HCT116 (cell line): ENCODE results near the gene THTPA. TPM values are rescaled to one million over a fixed set of nuclear protein-coding genes. Genes with fewer than 3 reads are reported as not detected.

Experiments
- ATAC-seq: fragments of 200-7000 bp; cut with Tn5 transposase; 2 replicates; pipeline ENCODE4 v1.9.1; 2020; ENCODE audit warnings: mild to moderate bottlenecking, moderate library complexity
- BruUV-seq: library from RNA; stranded (reverse); fragments of 400-500 nt; replicated peaks from 2 replicates; lab custom pipeline; 2021; lab: Mats Ljungman, UMichigan
- CTCF ChIA-PET: fragments of 300-600 bp; sonication (Branson Sonifier 250); formaldehyde crosslinking; loops from one replicate; lab custom pipeline; 2021; ENCODE audit warnings: antibody characterized with exemption; lab: Charles Lee
- POLR2A ChIA-PET: fragments of 300-600, 350-600 bp; sonication (Branson Sonifier 250); formaldehyde crosslinking; loops from one replicate; lab custom pipeline; 2021; ENCODE audit warnings: antibody characterized with exemption; lab: Charles Lee
- RAD21 ChIA-PET, 2 experiments: fragments of 300-600 bp; sonication (Branson Sonifier 250); formaldehyde crosslinking; loops; one replicate each; lab custom pipeline; 2023; ENCODE audit warnings: low total read pairs in 2 of 2; ENCODE audit not compliant: uncharacterized antibody in 2 of 2, unreplicated experiment in 2 of 2, low non-redundant PET in 1 of 2; lab: Charles Lee
- DNase-seq: peaks from one replicate; pipeline ENCODE4 v3.0.0-alpha.2; 2010; ENCODE audit warnings: low read depth, low spot score
- H2AFZ ChIP-seq: fragments of 200-600 bp; shearing (Covaris generic), sonication (generic); 2 replicates; pipeline ENCODE4 v1.6.1; 2017; ENCODE audit warnings: low read depth, mixed run types, mixed read lengths, antibody characterized with exemption, low read length; ENCODE audit not compliant: poor library complexity, severe bottlenecking
- H3K27ac ChIP-seq: 2 replicates; pipeline ENCODE4 v1.5.1; 2012; ENCODE audit warnings: low read depth, low read length
- H3K27me3 ChIP-seq: fragments of 200-600 bp; sonication (generic); 2 replicates; pipeline ENCODE4 v1.6.1; 2016; ENCODE audit warnings: mixed run types, low read length, mixed read lengths; ENCODE audit not compliant: insufficient read depth
- H3K36me3 ChIP-seq, 2 experiments: fragments of 200-500 bp in 1 of 2; fragments of 200-600 bp in 1 of 2; sonication (Bioruptor generic) in 1 of 2; sonication (generic) in 1 of 2; 2 replicates each; pipeline versions ENCODE4 v1.5.1 to v1.6.1; 2014 to 2016; ENCODE audit warnings: low read length in 2 of 2, inconsistent platforms in 1 of 2, mixed read lengths in 1 of 2, mixed run types in 1 of 2; ENCODE audit not compliant: insufficient read depth in 2 of 2, control insufficient read depth in 1 of 2
- H3K4me1 ChIP-seq, 2 experiments: fragments of 200-600 bp in 1 of 2; sonication (generic) in 1 of 2; 2 replicates each; pipeline versions ENCODE4 v1.5.1 to v1.6.1; 2012 to 2017; ENCODE audit warnings: low read length in 2 of 2, inconsistent platforms in 1 of 2, mild to moderate bottlenecking in 1 of 2, mixed read lengths in 1 of 2, mixed run types in 1 of 2, moderate library complexity in 1 of 2; ENCODE audit not compliant: insufficient read depth in 2 of 2, control insufficient read depth in 1 of 2
- H3K4me2 ChIP-seq: fragments of 200-600 bp; sonication (generic); 2 replicates; pipeline ENCODE4 v1.6.1; 2017; ENCODE audit warnings: mixed run types, low read length, mixed read lengths
- H3K4me3 ChIP-seq, 2 experiments: fragments of 200-600 bp in 1 of 2; sonication (generic) in 1 of 2; replicated peaks in 1 of 2; 2 replicates each; pipeline ENCODE4 v1.5.1; 2011 to 2016; ENCODE audit warnings: low read length in 2 of 2, control low read depth in 1 of 2, low read depth in 1 of 2, mild to moderate bottlenecking in 1 of 2, mixed read lengths in 1 of 2, mixed run types in 1 of 2
- H3K79me2 ChIP-seq: fragments of 200-600 bp; sonication (generic); 2 replicates; pipeline ENCODE4 v1.6.1; 2017; ENCODE audit warnings: mild to moderate bottlenecking, mixed run types, low read length, moderate library complexity, mixed read lengths; ENCODE audit not compliant: insufficient read depth
- H3K9ac ChIP-seq: fragments of 200-600 bp; sonication (generic); 2 replicates; pipeline ENCODE4 v1.6.1; 2016; ENCODE audit warnings: low read length, mixed read lengths
- H3K9me2 ChIP-seq: fragments of 200-600 bp; sonication (generic), shearing (Covaris generic); 2 replicates; pipeline ENCODE4 v1.6.1; 2017; ENCODE audit warnings: mixed run types, mild to moderate bottlenecking, moderate library complexity; ENCODE audit not compliant: insufficient read depth
- H3K9me3 ChIP-seq, 2 experiments: fragments of 200-500 bp in 1 of 2; fragments of 200-600 bp in 1 of 2; sonication (Bioruptor generic) in 1 of 2; sonication (generic) in 1 of 2; 2 replicates each; pipeline ENCODE4 v1.6.1; 2014 to 2017; ENCODE audit warnings: low read length in 2 of 2, mixed read lengths in 2 of 2, inconsistent platforms in 1 of 2, low read depth in 1 of 2, mild to moderate bottlenecking in 1 of 2, mixed run types in 1 of 2, moderate library complexity in 1 of 2; ENCODE audit not compliant: control insufficient read depth in 1 of 2, insufficient read depth in 1 of 2
- H4K20me1 ChIP-seq: fragments of 200-600 bp; sonication (generic), shearing (Covaris generic); 2 replicates; pipeline ENCODE4 v1.6.1; 2017; ENCODE audit warnings: mixed run types, mild to moderate bottlenecking, moderate library complexity; ENCODE audit not compliant: insufficient read depth
- CEBPB ChIP-seq: IDR thresholded peaks from 2 replicates; pipeline ENCODE4 v1.6.1; 2012; ENCODE audit warnings: low read depth
- EGR1 ChIP-seq: IDR thresholded peaks from 2 replicates; pipeline ENCODE4 v1.6.1; 2012; ENCODE audit warnings: low read depth
- EZH2 ChIP-seq: fragments of 200-600 bp; sonication (generic); IDR thresholded peaks from 2 replicates; pipeline ENCODE4 v1.6.1; 2017; ENCODE audit warnings: antibody characterized with exemption, mixed run types
- FOSL1 ChIP-seq: IDR thresholded peaks from 2 replicates; pipeline ENCODE4 v1.6.1; 2012; ENCODE audit warnings: low read depth
- POLR2A ChIP-seq: IDR thresholded peaks from 2 replicates; pipeline ENCODE4 v1.7.0; 2011; ENCODE audit warnings: borderline replicate concordance; ENCODE audit not compliant: insufficient read depth, insufficient read length; ENCODE audit errors: extremely low read depth
- SIN3A ChIP-seq: IDR thresholded peaks from 2 replicates; pipeline ENCODE4 v1.6.1; 2012; ENCODE audit warnings: low read depth
- SP1 ChIP-seq: IDR thresholded peaks from 2 replicates; pipeline ENCODE4 v1.6.1; 2012; ENCODE audit warnings: low read depth
- ZFX ChIP-seq: fragments of 450-650 bp; IDR thresholded peaks from 2 replicates; pipeline ENCODE4 v1.6.1; 2017
- intact Hi-C: fragments of 100-400 bp; cut with micrococcal nuclease; formaldehyde crosslinking; loops from 2 replicates; pipeline ENCODE4 v1.10.0; 2022
- total RNA-seq: library from RNA; stranded (reverse); gene quantifications from one replicate; pipeline ENCODE4 v1.2.1, GENCODE V29; 2021; ENCODE audit not compliant: unreplicated experiment
- TF ChIP-seq, protein P1 (sequence below), 3 experiments: fragments of 200-600 bp in 1 of 3; sonication (generic) in 1 of 3; IDR thresholded peaks in 2 of 3; conservative IDR thresholded peaks in 1 of 3; 2 replicates each; pipeline ENCODE4 v1.5.1; 2012 to 2017; ENCODE audit warnings: low read depth in 2 of 3, low read length in 2 of 3, antibody characterized with exemption in 1 of 3, borderline replicate concordance in 1 of 3, control low read depth in 1 of 3, mild to moderate bottlenecking in 1 of 3, mixed read lengths in 1 of 3, mixed run types in 1 of 3, moderate library complexity in 1 of 3; ENCODE audit not compliant: insufficient read depth in 1 of 3

The THTPA gene
- total RNA-seq, 1 experiment from 2014 or later = 5.8 TPM

- TF ChIP-seq, protein P1, sequence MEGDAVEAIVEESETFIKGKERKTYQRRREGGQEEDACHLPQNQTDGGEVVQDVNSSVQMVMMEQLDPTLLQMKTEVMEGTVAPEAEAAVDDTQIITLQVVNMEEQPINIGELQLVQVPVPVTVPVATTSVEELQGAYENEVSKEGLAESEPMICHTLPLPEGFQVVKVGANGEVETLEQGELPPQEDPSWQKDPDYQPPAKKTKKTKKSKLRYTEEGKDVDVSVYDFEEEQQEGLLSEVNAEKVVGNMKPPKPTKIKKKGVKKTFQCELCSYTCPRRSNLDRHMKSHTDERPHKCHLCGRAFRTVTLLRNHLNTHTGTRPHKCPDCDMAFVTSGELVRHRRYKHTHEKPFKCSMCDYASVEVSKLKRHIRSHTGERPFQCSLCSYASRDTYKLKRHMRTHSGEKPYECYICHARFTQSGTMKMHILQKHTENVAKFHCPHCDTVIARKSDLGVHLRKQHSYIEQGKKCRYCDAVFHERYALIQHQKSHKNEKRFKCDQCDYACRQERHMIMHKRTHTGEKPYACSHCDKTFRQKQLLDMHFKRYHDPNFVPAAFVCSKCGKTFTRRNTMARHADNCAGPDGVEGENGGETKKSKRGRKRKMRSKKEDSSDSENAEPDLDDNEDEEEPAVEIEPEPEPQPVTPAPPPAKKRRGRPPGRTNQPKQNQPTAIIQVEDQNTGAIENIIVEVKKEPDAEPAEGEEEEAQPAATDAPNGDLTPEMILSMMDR (IDR thresholded peaks at IDR 0.05 in 2 of 3, conservative IDR thresholded peaks at IDR 0.05 in 1 of 3; ENCODE audit: borderline replicate concordance in 1 of 3, insufficient read depth in 1 of 3, low read depth in 2 of 3, low read length in 2 of 3) = no peak
- TF ChIP-seq SIN3A (no peak), EZH2 (no peak), SP1 (no peak), CEBPB (no peak)
Observed at GRCh38 chr14:23561259-23561658, 5.2 kb downstream of the THTPA start (continued).

DNA sequence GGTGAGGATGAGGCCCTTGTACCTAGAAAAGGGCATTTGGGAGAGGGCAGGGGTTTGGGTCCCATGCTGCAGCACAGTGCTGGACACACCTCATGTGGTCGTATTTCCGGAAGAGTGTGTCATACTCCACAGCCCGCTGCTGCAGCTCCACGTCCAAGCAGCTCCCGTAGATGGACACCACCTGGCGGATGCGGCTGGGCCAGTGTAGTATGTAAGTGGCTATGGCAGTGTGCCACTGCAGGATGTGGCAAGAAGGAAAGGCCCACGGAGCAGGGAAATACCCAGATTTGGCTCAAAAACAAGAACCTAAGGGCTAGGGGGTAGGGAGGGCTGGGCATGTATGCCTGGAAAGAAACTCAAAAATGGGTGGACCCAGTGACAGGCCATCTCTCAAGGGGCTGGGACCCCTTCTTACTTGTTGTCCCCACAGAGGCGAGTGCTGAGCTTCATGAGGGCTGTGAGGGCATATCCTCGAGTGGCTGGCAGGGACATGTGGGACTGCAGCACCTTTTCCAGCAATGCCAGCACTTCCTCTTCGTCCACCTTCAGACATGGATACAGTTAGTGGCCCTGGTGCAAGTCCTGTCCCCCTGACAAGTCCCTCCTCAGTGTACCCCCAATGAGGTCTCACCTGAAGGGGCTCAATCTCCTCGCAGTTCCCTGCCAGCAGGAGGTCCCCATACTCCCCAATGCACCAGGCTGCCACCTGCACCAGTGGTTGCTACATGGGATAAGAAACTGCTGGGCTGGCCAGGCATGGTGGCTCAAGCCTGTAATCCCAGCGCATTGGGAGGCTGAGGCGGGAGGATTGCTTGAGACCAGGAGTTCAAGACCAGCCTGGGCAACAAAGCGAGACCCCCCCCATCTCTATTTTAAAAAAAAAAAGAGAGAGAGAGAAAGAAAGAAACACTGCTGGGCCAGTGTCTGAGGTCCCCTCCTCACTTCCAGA lies 6.1 kb downstream of the THTPA start:
- Histone ChIP-seq H3K4me2 (no peak overlapping the region), H3K79me2 (peaks cover 10% of the 10 kb centered on the region; the same call in 1 of the 2 replicates), H3K9me3 (no peaks in the 10 kb centered on the region), H3K27me3 (no peaks in the 10 kb centered on the region), H3K27ac (no peak overlapping the region), H3K4me1 (peaks cover 4 to 9% of the 10 kb centered on the region in 2 experiments; a peak in 2 of 4 replicates), H4K20me1 (no peaks in the 10 kb centered on the region), H3K4me3 (no peak overlapping the region), H3K9ac (no peak overlapping the region), H3K36me3 (peaks cover 22% of the 10 kb centered on the region in 2 experiments), H3K9me2 (no peaks in the 10 kb centered on the region), H2AFZ (no peak overlapping the region)
- ChIA-PET RAD21 (no interaction called here), CTCF (interaction anchor here (0.7 to 6.0 kb wide), 4 partner anchors 83 to 256 kb away, joined by 3 to 69 read pairs (median 8); partner anchors contain the start of gene BCL2L2), POLR2A (no interaction called here)
- ATAC-seq = no peak
- TF ChIP-seq FOSL1 = no peak
- TF ChIP-seq EGR1 = no peak
- TF ChIP-seq ZFX = no peak
- no peak for TF ChIP-seq POLR2A
- DNase-seq = no peak
- BruUV-seq = no TSS peak
- intact Hi-C loops = loop anchor here (1.0 kb wide), 1 partner anchor 84 kb away; no protein-coding TSS in a partner anchor
